T-cell (primary cell): ENCODE measurements around the gene CELSR1. TPM values are rescaled to one million over a fixed set of nuclear protein-coding genes. Genes with fewer than 3 reads are reported as not detected.
"Not testable (repeated sequence)": the region's sequence is repeated elsewhere in the genome, so short reads cannot be mapped to it uniquely, and the experiment has no call there.

Source experiments
- ATAC-seq, 4 experiments: fragments of 200-7000 bp in 3 of 4; fragments of 150-1000 bp in 1 of 4; cut with Tn5 transposase; replicated peaks in 1 of 4; 1 replicate in 3 of 4; 2 replicates in 1 of 4; pipeline ENCODE4 v1.10.0; 2021; ENCODE audit warnings: moderate library complexity in 3 of 4, mild to moderate bottlenecking in 2 of 4, moderate number of reproducible peaks in 1 of 4
- CTCF ChIA-PET, 2 donors: fragments of 300-600 bp; sonication (Branson Sonifier 250); formaldehyde crosslinking; loops; one replicate each; lab custom pipeline; 2022; ENCODE audit warnings: antibody characterized with exemption in 2 of 2; lab: Charles Lee
- POLR2A ChIA-PET, 2 donors: fragments of 300-600 bp; sonication (Branson Sonifier 250); formaldehyde crosslinking; loops; one replicate each; lab custom pipeline; 2022; ENCODE audit warnings: antibody characterized with exemption in 2 of 2; lab: Charles Lee
- DNase-seq, 35 experiments: peaks; one replicate each; pipeline versions ENCODE4 v3.0.0 to v3.0.0-alpha.2; 2013 to 2023
- H3K27ac ChIP-seq: one replicate; pipeline ENCODE4 v1.5.1; 2013; ENCODE audit warnings: low read length
- H3K27me3 ChIP-seq, 2 experiments: replicated peaks in 1 of 2; 1 replicate in 1 of 2; 2 replicates in 1 of 2; pipeline versions ENCODE4 v1.6.1 to v1.7.0; 2013; ENCODE audit warnings: low read length in 1 of 2, mixed read lengths in 1 of 2; ENCODE audit not compliant: control insufficient read depth in 2 of 2, insufficient read depth in 2 of 2; ENCODE audit errors: extremely low read depth in 1 of 2
- H3K36me3 ChIP-seq, 2 donors: 1 replicate in 1 of 2; 2 replicates in 1 of 2; pipeline versions ENCODE4 v1.6.1 to v1.7.0; 2013; ENCODE audit warnings: low read length in 1 of 2; ENCODE audit not compliant: control insufficient read depth in 2 of 2, insufficient read depth in 1 of 2; ENCODE audit errors: extremely low read depth in 1 of 2
- H3K4me1 ChIP-seq, 2 experiments: 1 replicate in 1 of 2; 2 replicates in 1 of 2; pipeline versions ENCODE4 v1.6.1 to v1.7.0; 2013; ENCODE audit warnings: low read length in 2 of 2, mixed read lengths in 1 of 2; ENCODE audit not compliant: insufficient read depth in 2 of 2, control insufficient read depth in 1 of 2; ENCODE audit errors: extremely low read depth in 1 of 2
- H3K4me3 ChIP-seq, 2 donors: 1 replicate in 1 of 2; 2 replicates in 1 of 2; pipeline versions ENCODE4 v1.5.1 to v1.7.0; 2013; ENCODE audit warnings: mild to moderate bottlenecking in 2 of 2, low read length in 1 of 2, moderate library complexity in 1 of 2; ENCODE audit not compliant: control insufficient read depth in 1 of 2; ENCODE audit errors: extremely low read depth in 1 of 2
- H3K9me3 ChIP-seq: 2 replicates; pipeline ENCODE4 v1.7.0; 2013
- H3K27ac Mint-ChIP-seq, 2 donors: one replicate each; pipeline ENCODE4 v1.8.0; 2020 to 2021; ENCODE audit warnings: mild to moderate bottlenecking in 2 of 2, mixed read lengths in 2 of 2
- H3K27me3 Mint-ChIP-seq, 2 donors: one replicate each; pipeline ENCODE4 v1.8.0; 2021 to 2022; ENCODE audit warnings: mixed read lengths in 2 of 2
- H3K36me3 Mint-ChIP-seq: one replicate; pipeline ENCODE4 v1.8.0; 2021; ENCODE audit warnings: mixed read lengths
- H3K4me1 Mint-ChIP-seq, 3 donors: one replicate each; pipeline ENCODE4 v1.8.0; 2020 to 2022; ENCODE audit warnings: mixed read lengths in 3 of 3, mild to moderate bottlenecking in 1 of 3
- H3K4me3 Mint-ChIP-seq, 3 donors: one replicate each; pipeline ENCODE4 v1.8.0; 2020 to 2022; ENCODE audit warnings: mild to moderate bottlenecking in 3 of 3, mixed read lengths in 3 of 3, moderate library complexity in 3 of 3
- H3K9me3 Mint-ChIP-seq, 3 donors: one replicate each; pipeline ENCODE4 v1.8.0; 2020 to 2022; ENCODE audit warnings: mixed read lengths in 3 of 3
- WGBS: methylation state at CpG from one replicate; pipeline ENCODE4 v1.1.5; 2013; ENCODE audit warnings: missing lambda C conversion rate; ENCODE audit not compliant: insufficient coverage; 5-methylcytosine and 5-hydroxymethylcytosine counted together
- total RNA-seq, 35 experiments: library from RNA in 6 of 35; stranded (reverse) in 6 of 35; fragments of 120-200 nt in 1 of 35; gene quantifications; one replicate each; pipeline versions ENCODE4 v1.2.1 to v1.2.4 and lab custom pipeline; 2013 to 2026

CELSR1 gene
- total RNA-seq, 5 donors from 2014 or later (not counting 1 experiment from before 2014, with no cell fraction given): 1.1 to 2.7 (median 1.6) TPM

GRCh38 chr22:46312848-46313247, 224.6 kb downstream of the CELSR1 start:
- H3K36me3 Mint-ChIP-seq, H3K4me1 ChIP-seq, H3K9me3 Mint-ChIP-seq, H3K27me3 ChIP-seq, H3K27me3 Mint-ChIP-seq, H3K36me3 ChIP-seq, H3K4me3 ChIP-seq, ATAC-seq, DNase-seq, H3K4me1 Mint-ChIP-seq, H3K4me3 Mint-ChIP-seq, H3K27ac Mint-ChIP-seq, H3K9me3 ChIP-seq, H3K27ac ChIP-seq: not testable (repeated sequence)
- ChIA-PET POLR2A (interaction anchor here in 1 of 2 donors (0.7 kb wide), 2 partner anchors 114 to 150 kb away, joined by 5 to 6 read pairs; no protein-coding TSS in a partner anchor), CTCF (interaction anchor here (0.7 to 1.2 kb wide), 3 partner anchors 10 to 191 kb away, joined by 3 to 4 read pairs (median 3); no protein-coding TSS in a partner anchor)
- WGBS: no CpG with 5 or more reads among the region's 2 CpGs

- DNase-seq (no peak), ATAC-seq (no peak)
- Mint-ChIP-seq H3K9me3 (no peaks in the 10 kb centered on the region), H3K4me1 (no peaks in the 10 kb centered on the region), H3K36me3 (no peaks in the 10 kb centered on the region), H3K27ac (no peak overlapping the region), H3K4me3 (no peak overlapping the region), H3K27me3 (no peaks in the 10 kb centered on the region)
- ChIA-PET CTCF (interaction anchor here in 1 of 2 donors (1.3 kb wide), 1 partner anchor 16 kb away, joined by 3 read pairs; no protein-coding TSS in a partner anchor), POLR2A (no interaction called here)
- H3K4me1 ChIP-seq: peaks cover 0 to 3% of the 10 kb centered on the region in 2 experiments
- no peak overlapping the region for H3K4me3 ChIP-seq
- H3K27ac ChIP-seq: no peak overlapping the region
- H3K36me3 ChIP-seq: no peaks in the 10 kb centered on the region
- WGBS: 98% methylated on average over 7 of the region's 8 CpGs
- H3K9me3 ChIP-seq: no peaks in the 10 kb centered on the region
- no peaks in the 10 kb centered on the region for H3K27me3 ChIP-seq
Measured at GRCh38 chr22:46312056-46312455, 225.4 kb downstream of the CELSR1 start.

Other genes with a start within 250 kb of the CELSR1 start
- 1 to 10 TPM in 1 of 5 donors, under 1 TPM in 4; 0.44 to 1.3 (median 0.61) TPM for gene GTSE1, start 240.8 kb downstream of the CELSR1 start, total RNA-seq
- gene TRMU, start 201.9 kb downstream of the CELSR1 start, total RNA-seq: 10 to 100 TPM; 62.8 to 92.1 (median 77.5) TPM
- 10 to 100 TPM in 4 of 5 donors, 1 to 10 TPM in 1; 8.8 to 24.3 (median 22.9) TPM for gene GRAMD4, start 82.8 kb upstream of the CELSR1 start, total RNA-seq
- 100 to 1,000 TPM in 3 of 5 donors, 10 to 100 TPM in 2; 77.4 to 155 (median 125) TPM for gene CERK, start 200.6 kb upstream of the CELSR1 start, total RNA-seq
- 10 to 100 TPM; 38.3 to 67.8 (median 57.7) TPM for gene TBC1D22A, start 225.0 kb upstream of the CELSR1 start, total RNA-seq